ENCODE data around the gene INPP5D. TPM values are rescaled to one million over a fixed set of nuclear protein-coding genes. Genes with fewer than 3 reads are reported as not detected.

INPP5D gene
- total RNA-seq, 1 donor from 2014 or later = 3.7 TPM

DNA sequence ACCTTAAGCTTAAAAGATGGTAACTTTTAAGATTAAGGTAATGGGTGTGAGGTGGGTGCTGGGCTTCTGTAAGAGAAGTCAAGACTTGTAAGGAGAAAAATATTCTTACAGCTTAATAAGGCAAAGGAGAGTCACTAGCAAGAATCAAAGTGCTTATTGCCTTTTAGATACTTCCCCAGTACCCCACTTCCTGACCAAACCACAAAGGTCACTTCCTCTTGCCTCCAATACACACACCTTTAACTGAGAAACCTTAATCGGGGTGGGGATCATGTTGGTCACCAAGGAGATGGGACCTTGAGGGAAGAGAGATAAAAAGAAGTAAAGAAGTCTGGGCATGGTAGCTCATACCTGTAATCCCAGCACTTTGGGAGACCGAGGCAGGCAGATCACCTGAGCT, 180.8 kb downstream of the INPP5D start:
- DNase-seq (ENCODE audit: low read depth) = no peak
- no peak for TF ChIP-seq CTCF (IDR thresholded peaks at IDR 0.05; ENCODE audit: insufficient read depth, low read length, poor library complexity, severe bottlenecking)
- no peaks in the 10 kb centered on the region for H3K36me3 ChIP-seq (ENCODE audit: control insufficient read depth, insufficient read depth, low read length)
- H3K4me3 ChIP-seq (ENCODE audit: low read depth, low read length) = no peak overlapping the region
- no peaks in the 10 kb centered on the region for H3K27me3 ChIP-seq (ENCODE audit: control insufficient read depth, insufficient read depth, low read length)

GRCh38 chr2:233241803-233242202, 181.7 kb downstream of the INPP5D start:
- Histone ChIP-seq H3K4me3 (ENCODE audit: low read depth, low read length) (no peak overlapping the region), H3K27me3 (ENCODE audit: control insufficient read depth, insufficient read depth, low read length) (no peaks in the 10 kb centered on the region), H3K36me3 (ENCODE audit: control insufficient read depth, insufficient read depth, low read length) (no peaks in the 10 kb centered on the region)
- no peak for DNase-seq (ENCODE audit: low read depth)
- no peak for TF ChIP-seq CTCF (IDR thresholded peaks at IDR 0.05; ENCODE audit: insufficient read depth, low read length, poor library complexity, severe bottlenecking)

- no peak overlapping the region for H3K4me3 ChIP-seq (ENCODE audit: low read depth, low read length)
- no peak for TF ChIP-seq CTCF (IDR thresholded peaks at IDR 0.05; ENCODE audit: insufficient read depth, low read length, poor library complexity, severe bottlenecking)
- H3K27me3 ChIP-seq (ENCODE audit: control insufficient read depth, insufficient read depth, low read length) = no peaks in the 10 kb centered on the region
- no peak for DNase-seq (ENCODE audit: low read depth)
- H3K36me3 ChIP-seq (ENCODE audit: control insufficient read depth, insufficient read depth, low read length) = no peaks in the 10 kb centered on the region
Observed at GRCh38 chr2:233242231-233242927, 182.2 kb downstream of the INPP5D start.

GRCh38 chr2:233243348-233243747, 183.2 kb downstream of the INPP5D start:
- Histone ChIP-seq H3K4me3 (ENCODE audit: low read depth, low read length) (no peak overlapping the region), H3K27me3 (ENCODE audit: control insufficient read depth, insufficient read depth, low read length) (no peaks in the 10 kb centered on the region), H3K36me3 (ENCODE audit: control insufficient read depth, insufficient read depth, low read length) (no peaks in the 10 kb centered on the region)
- DNase-seq (ENCODE audit: low read depth) = no peak
- TF ChIP-seq CTCF (IDR thresholded peaks at IDR 0.05; ENCODE audit: insufficient read depth, low read length, poor library complexity, severe bottlenecking) = no peak

DNA sequence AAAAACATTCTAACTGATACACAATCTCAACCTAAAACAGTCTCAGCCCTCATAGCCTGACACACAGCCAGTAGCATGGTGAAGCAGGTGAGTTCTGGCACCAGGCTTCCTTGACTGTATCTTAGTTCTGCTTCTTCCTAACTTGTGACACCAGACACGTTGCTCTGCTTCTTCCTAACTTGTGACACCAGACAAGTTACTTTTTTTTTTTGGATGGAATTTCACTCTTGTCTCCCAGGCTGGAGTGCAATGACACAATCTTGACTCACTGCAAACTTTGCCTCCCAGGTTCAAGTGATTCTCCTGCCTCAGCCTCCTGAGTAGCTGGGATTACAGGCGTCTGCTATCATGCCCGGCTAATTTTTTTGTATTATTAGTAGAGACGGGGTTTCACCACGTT, 184.7 kb downstream of the INPP5D start:
- no peak for TF ChIP-seq CTCF (IDR thresholded peaks at IDR 0.05; ENCODE audit: insufficient read depth, low read length, poor library complexity, severe bottlenecking)
- Histone ChIP-seq H3K4me3 (ENCODE audit: low read depth, low read length) (no peak overlapping the region), H3K27me3 (ENCODE audit: control insufficient read depth, insufficient read depth, low read length) (no peaks in the 10 kb centered on the region), H3K36me3 (ENCODE audit: control insufficient read depth, insufficient read depth, low read length) (no peaks in the 10 kb centered on the region)
- no peak for DNase-seq (ENCODE audit: low read depth)

DNA sequence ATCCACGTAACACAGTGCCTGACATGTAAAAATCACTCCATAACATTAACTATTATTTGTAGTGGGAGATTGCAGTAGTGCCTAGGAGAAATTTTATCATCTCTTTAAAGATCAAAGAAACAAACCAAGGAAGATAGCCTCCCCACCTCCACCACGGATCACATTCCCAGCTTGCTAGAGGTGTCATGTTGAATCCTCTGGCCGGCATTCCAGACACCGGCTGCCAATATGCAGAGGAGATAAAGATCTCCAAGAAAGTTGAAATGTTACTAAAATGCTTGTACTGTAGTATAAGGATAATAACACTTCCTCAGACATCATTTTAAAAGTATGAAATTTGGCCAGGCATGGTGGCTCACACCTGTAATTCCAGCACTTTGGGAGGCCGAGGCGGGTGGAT, 185.3 kb downstream of the INPP5D start:
- DNase-seq (ENCODE audit: low read depth) = no peak
- no peaks in the 10 kb centered on the region for H3K36me3 ChIP-seq (ENCODE audit: control insufficient read depth, insufficient read depth, low read length)
- no peak overlapping the region for H3K4me3 ChIP-seq (ENCODE audit: low read depth, low read length)
- no peak for TF ChIP-seq CTCF (IDR thresholded peaks at IDR 0.05; ENCODE audit: insufficient read depth, low read length, poor library complexity, severe bottlenecking)
- H3K27me3 ChIP-seq (ENCODE audit: control insufficient read depth, insufficient read depth, low read length) = no peaks in the 10 kb centered on the region
